GM12864 (cell line): ENCODE results near the gene SERPINA1.

Experiments used
- DNase-seq: peaks from one replicate; pipeline ENCODE4 v3.0.0-alpha.2; 2011; ENCODE audit warnings: low read depth
- H3K4me3 ChIP-seq: 2 replicates; pipeline ENCODE4 v1.5.1; 2011; ENCODE audit warnings: mild to moderate bottlenecking, low read depth, low read length, control low read depth
- TF ChIP-seq, protein P1 (sequence below): IDR thresholded peaks from 2 replicates; pipeline ENCODE4 v1.5.1; 2011; ENCODE audit warnings: low read depth, mild to moderate bottlenecking, moderate library complexity, low read length, control low read depth, inconsistent platforms; ENCODE audit errors: missing control alignments

Gene SERPINA1

GRCh38 chr14:94387051-94388026, 1.1 kb downstream of the SERPINA1 start:
- TF ChIP-seq, protein P1, sequence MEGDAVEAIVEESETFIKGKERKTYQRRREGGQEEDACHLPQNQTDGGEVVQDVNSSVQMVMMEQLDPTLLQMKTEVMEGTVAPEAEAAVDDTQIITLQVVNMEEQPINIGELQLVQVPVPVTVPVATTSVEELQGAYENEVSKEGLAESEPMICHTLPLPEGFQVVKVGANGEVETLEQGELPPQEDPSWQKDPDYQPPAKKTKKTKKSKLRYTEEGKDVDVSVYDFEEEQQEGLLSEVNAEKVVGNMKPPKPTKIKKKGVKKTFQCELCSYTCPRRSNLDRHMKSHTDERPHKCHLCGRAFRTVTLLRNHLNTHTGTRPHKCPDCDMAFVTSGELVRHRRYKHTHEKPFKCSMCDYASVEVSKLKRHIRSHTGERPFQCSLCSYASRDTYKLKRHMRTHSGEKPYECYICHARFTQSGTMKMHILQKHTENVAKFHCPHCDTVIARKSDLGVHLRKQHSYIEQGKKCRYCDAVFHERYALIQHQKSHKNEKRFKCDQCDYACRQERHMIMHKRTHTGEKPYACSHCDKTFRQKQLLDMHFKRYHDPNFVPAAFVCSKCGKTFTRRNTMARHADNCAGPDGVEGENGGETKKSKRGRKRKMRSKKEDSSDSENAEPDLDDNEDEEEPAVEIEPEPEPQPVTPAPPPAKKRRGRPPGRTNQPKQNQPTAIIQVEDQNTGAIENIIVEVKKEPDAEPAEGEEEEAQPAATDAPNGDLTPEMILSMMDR: no peak
- no peak for DNase-seq
- H3K4me3 ChIP-seq: no peak overlapping the region

GRCh38 chr14:94386085-94387031, 2.0 kb downstream of the SERPINA1 start:
- H3K4me3 ChIP-seq: no peak overlapping the region
- DNase-seq: no peak
- TF ChIP-seq, protein P1: no peak

- TF ChIP-seq, protein P1: no peak
- H3K4me3 ChIP-seq: no peak overlapping the region
- no peak for DNase-seq
Observed at GRCh38 chr14:94385553-94386057, 2.8 kb downstream of the SERPINA1 start.

DNA sequence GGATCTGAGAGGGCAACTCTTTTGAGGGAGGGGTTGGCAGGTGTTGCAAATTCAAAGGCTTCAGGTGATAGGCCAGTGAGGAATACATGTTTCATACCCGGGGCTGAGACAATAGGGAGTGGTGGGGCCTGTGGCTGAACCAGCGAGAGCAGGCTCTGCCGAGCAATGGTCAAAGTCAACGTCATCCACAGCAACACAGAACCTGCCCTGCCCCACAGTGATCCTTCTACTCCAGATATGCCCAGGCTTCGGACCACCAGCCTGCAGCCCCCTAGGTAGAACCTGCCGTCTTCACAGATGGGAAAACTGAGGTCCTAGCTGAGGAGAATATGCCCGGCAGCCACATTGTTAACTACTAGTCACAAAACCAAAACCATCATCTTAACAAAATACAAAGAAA, 4.1 kb downstream of the SERPINA1 start:
- TF ChIP-seq, protein P1: no peak
- no peak for DNase-seq
- no peak overlapping the region for H3K4me3 ChIP-seq

GRCh38 chr14:94383777-94384176, 4.6 kb downstream of the SERPINA1 start:
- TF ChIP-seq, protein P1: no peak
- DNase-seq: no peak
- H3K4me3 ChIP-seq: no peak overlapping the region

DNA sequence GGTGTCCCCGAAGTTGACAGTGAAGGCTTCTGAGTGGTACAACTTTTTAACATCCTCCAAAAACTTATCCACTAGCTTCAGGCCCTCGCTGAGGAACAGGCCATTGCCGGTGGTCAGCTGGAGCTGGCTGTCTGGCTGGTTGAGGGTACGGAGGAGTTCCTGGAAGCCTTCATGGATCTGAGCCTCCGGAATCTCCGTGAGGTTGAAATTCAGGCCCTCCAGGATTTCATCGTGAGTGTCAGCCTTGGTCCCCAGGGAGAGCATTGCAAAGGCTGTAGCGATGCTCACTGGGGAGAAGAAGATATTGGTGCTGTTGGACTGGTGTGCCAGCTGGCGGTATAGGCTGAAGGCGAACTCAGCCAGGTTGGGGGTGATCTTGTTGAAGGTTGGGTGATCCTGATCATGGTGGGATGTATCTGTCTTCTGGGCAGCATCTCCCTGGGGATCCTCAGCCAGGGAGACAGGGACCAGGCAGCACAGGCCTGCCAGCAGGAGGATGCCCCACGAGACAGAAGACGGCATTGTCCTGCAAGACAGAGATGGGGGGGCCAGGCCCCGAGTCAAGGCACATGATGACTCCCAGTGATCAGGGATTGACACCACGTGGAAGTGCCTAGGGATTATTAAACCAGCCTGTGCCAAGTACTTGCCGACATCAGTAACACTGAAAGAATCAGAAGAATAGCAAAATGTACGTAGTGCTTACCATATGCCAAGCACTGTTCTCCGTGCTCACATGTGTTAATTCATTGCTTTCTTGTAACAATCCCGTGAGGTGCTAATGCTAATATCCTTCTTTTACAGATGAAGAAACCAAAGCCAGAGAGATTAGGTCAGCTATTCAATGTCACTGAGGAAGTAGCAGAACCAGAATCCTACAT, 5.4 kb downstream of the SERPINA1 start:
- H3K4me3 ChIP-seq: no peak overlapping the region
- TF ChIP-seq, protein P1: no peak
- no peak for DNase-seq
